ENCODE results near the gene AP2B1. TPM values are rescaled to one million over a fixed set of nuclear protein-coding genes. Genes with fewer than 3 reads are reported as not detected.
A peak's percentile ranks its signal among the peaks of the same experiment; 100 is the strongest.

The AP2B1 gene
- total RNA-seq, 2 experiments from 2014 or later: 28.9 to 76.0 TPM

DNA sequence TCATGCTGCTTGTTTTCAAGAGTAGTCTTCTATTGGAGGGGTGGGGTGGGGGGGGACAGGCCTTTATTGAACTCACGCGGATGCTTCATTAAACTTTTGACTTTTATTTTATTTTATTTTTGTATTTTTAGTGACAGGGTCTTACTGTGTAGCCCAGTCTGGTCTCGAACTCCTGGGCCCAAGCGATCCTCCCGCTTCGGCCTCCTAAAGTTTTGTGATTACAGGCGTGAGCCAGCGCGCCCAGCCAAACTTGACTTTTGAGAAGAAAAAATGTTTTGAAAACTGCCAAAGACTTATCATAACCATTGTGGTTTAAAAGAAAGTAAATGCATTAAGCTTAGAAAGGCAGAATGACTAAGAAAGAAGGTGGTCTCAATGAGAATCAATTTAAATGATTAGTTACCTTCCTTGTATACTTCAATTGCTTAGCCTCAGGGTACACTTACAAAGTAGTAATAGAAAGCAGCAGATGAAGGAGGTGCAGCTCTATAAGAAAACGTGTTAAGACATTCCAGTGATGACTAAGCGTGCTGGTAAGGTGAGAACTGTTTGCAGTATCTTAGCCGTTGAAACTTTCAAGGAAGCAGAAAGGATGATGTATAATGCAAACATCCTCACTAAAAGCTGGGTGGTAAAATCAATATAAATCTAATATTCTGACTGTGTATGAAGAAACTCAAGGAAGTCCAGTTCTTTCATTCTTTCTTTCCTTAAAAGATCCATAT is 1.2 kb downstream of the AP2B1 start:
- Histone ChIP-seq H3K4me1 (ENCODE audit: insufficient read depth, low read length, poor library complexity, severe bottlenecking) (peaks cover 24% of the 10 kb centered on the region), H2AFZ (ENCODE audit: low read length) (no peak overlapping the region), H3K4me2 (ENCODE audit: low read length) (peak overlapping the region; percentile 84), H3K36me3 (ENCODE audit: insufficient read depth, low read length) (no peaks in the 10 kb centered on the region), H3K79me2 (ENCODE audit: insufficient read depth, low read depth, low read length) (peaks cover 52% of the 10 kb centered on the region), H3K27ac (ENCODE audit: low read depth, low read length, poor library complexity, severe bottlenecking) (peak overlapping the region; percentile 75), H3K4me3 (ENCODE audit: low read depth, low read length, poor library complexity, severe bottlenecking) (peak overlapping the region; percentile 84), H3K9me2 (ENCODE audit: insufficient read depth, low read length) (no peaks in the 10 kb centered on the region), H4K20me1 (ENCODE audit: insufficient read depth, low read length) (no peaks in the 10 kb centered on the region), H3K9me3 (ENCODE audit: low read length) (no peaks in the 10 kb centered on the region)
- intact Hi-C loops (cut with micrococcal nuclease; ENCODE audit: unreplicated experiment): loop anchor here (5.0 kb wide), 1 partner anchor 219 kb away; the partner anchor contains the start of gene TAF15
- CTCF ChIA-PET (ENCODE audit: unreplicated experiment): interaction anchor here (1.0 kb wide), 1 partner anchor 9 kb away, joined by 3 read pairs; no protein-coding TSS in a partner anchor
- DNase-seq (ENCODE audit: low spot score): no peak
- POLR2A ChIA-PET: interaction anchor here (0.6 to 6.7 kb wide), 9 partner anchors 9 to 258 kb away, joined by 3 to 53 read pairs (median 3); partner anchors contain the start of gene PEX12
- TF ChIP-seq EZH2phosphoT487 (IDR thresholded peaks at IDR 0.05; ENCODE audit: borderline replicate concordance, low read depth, low read length): no peak
- TF ChIP-seq, protein P1, sequence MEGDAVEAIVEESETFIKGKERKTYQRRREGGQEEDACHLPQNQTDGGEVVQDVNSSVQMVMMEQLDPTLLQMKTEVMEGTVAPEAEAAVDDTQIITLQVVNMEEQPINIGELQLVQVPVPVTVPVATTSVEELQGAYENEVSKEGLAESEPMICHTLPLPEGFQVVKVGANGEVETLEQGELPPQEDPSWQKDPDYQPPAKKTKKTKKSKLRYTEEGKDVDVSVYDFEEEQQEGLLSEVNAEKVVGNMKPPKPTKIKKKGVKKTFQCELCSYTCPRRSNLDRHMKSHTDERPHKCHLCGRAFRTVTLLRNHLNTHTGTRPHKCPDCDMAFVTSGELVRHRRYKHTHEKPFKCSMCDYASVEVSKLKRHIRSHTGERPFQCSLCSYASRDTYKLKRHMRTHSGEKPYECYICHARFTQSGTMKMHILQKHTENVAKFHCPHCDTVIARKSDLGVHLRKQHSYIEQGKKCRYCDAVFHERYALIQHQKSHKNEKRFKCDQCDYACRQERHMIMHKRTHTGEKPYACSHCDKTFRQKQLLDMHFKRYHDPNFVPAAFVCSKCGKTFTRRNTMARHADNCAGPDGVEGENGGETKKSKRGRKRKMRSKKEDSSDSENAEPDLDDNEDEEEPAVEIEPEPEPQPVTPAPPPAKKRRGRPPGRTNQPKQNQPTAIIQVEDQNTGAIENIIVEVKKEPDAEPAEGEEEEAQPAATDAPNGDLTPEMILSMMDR (conservative IDR thresholded peaks at IDR 0.05; ENCODE audit: low read length): no peak
- no TSS peak for BruUV-seq (replicated peaks)

DNA sequence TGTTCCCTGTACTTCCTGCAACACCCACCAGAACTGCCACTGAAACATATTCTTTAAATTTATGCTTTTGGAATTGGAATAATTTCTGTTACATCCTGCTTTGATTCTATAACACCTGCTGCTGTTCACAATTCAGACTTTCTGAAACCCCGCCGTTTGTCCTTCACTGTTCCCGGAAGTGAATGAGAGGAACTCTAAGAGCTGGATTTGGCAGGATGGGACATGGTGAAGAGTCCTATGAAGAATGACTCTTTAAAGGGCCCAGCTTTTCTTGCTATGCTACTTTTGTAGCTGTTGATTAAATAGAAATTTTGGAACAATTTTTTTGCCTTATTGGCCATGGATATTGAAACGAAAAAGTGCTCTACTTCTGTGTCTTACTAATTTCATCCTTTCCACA is 8.9 kb downstream of the AP2B1 start:
- no peak for DNase-seq (ENCODE audit: low spot score)
- H3K79me2 ChIP-seq (ENCODE audit: insufficient read depth, low read depth, low read length): peaks cover 22% of the 10 kb centered on the region; the same call in 1 of the 2 replicates
- H3K4me3 ChIP-seq (ENCODE audit: low read depth, low read length, poor library complexity, severe bottlenecking): no peak overlapping the region
- BruUV-seq (replicated peaks): no TSS peak
- no peak overlapping the region for H3K27ac ChIP-seq (ENCODE audit: low read depth, low read length, poor library complexity, severe bottlenecking)
- H3K4me2 ChIP-seq (ENCODE audit: low read length): no peak overlapping the region
- H3K36me3 ChIP-seq (ENCODE audit: insufficient read depth, low read length): peaks cover 73% of the 10 kb centered on the region
- H3K4me1 ChIP-seq (ENCODE audit: insufficient read depth, low read length, poor library complexity, severe bottlenecking): no peaks in the 10 kb centered on the region
- intact Hi-C loops (cut with micrococcal nuclease; ENCODE audit: unreplicated experiment): no loop called here
- no peak for TF ChIP-seq EZH2phosphoT487 (IDR thresholded peaks at IDR 0.05; ENCODE audit: borderline replicate concordance, low read depth, low read length)
- TF ChIP-seq, protein P1 (conservative IDR thresholded peaks at IDR 0.05; ENCODE audit: low read length): no peak
- ChIA-PET POLR2A (no interaction called here), CTCF (ENCODE audit: unreplicated experiment) (no interaction called here)
- H3K9me2 ChIP-seq (ENCODE audit: insufficient read depth, low read length): no peaks in the 10 kb centered on the region
- no peaks in the 10 kb centered on the region for H4K20me1 ChIP-seq (ENCODE audit: insufficient read depth, low read length)
- H3K9me3 ChIP-seq (ENCODE audit: low read length): no peaks in the 10 kb centered on the region
- H2AFZ ChIP-seq (ENCODE audit: low read length): no peak overlapping the region
